ENCODE measurements around the gene IGF2BP3.

GRCh38 chr7:23487670-23488069, 17.4 kb upstream of the IGF2BP3 start:
- TF ChIP-seq CTCF (IDR thresholded peaks at IDR 0.05) = no peak
- no peak for TF ChIP-seq POLR2A (IDR thresholded peaks at IDR 0.05)
